Neuron (in vitro differentiated cells): Measurements from ENCODE around the gene TTC28.
"Not testable (repeated sequence)": the region's sequence is repeated elsewhere in the genome, so short reads cannot be mapped to it uniquely, and the experiment has no call there.

Experiments
- H2AFZ ChIP-seq: one replicate; pipeline ENCODE4 v1.6.1; 2013; ENCODE audit warnings: low read depth, mild to moderate bottlenecking, inconsistent platforms, low read length, moderate library complexity
- H3K27me3 ChIP-seq: one replicate; pipeline ENCODE4 v1.6.1; 2013; ENCODE audit warnings: low read length; ENCODE audit not compliant: insufficient read depth
- H3K36me3 ChIP-seq: one replicate; pipeline ENCODE4 v1.6.1; 2013; ENCODE audit warnings: low read length; ENCODE audit not compliant: insufficient read depth
- H3K4me1 ChIP-seq: one replicate; pipeline ENCODE4 v1.6.1; 2013; ENCODE audit warnings: low read length; ENCODE audit not compliant: insufficient read depth
- H3K4me3 ChIP-seq: 2 replicates; pipeline ENCODE4 v1.5.1; 2013; ENCODE audit warnings: mild to moderate bottlenecking, low read length, moderate library complexity
- H3K9me3 ChIP-seq: one replicate; pipeline ENCODE4 v1.6.1; 2013; ENCODE audit warnings: low read length

Gene TTC28

DNA sequence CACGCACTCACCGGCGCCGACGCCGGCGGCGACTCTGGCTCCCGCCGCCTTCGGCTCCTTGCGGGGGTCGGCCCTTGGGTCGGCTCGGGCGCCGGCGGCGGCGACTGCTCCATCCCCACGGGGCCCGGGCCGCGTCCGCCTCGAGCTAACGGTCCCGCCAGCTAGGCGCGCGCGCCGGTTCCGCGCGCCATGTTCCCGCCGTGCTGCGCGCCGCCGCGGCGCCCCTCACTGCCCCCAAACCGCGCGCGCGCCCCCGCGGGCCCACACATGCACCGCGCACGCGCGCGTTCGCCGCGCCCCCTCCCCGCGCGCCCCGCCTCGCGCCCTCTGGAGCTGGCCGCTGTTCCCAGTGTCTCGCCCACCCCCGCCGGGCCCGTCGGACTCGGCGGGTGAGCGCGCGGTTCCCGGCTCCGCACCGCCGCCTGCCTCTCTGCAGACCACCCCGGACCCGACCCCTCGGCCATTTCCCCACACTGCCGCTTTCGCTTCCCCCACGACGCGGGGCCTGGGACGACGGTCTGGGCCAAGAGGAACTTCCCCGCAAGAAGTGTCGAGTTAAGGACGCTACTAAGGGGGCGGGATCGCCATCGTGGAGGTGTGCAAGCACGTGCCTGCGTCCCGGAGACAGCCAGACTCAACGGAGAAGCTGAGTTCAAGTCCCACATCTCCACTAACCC, at the start of gene TTC28:
TSS of gene TTC28 (minus strand) at position 230 of the 677 bp plus-strand sequence. CDS start at position 113, 117 bp downstream.
- peak within 1 kb of the TSS; percentile 97 for H2AFZ ChIP-seq
- H3K9me3 ChIP-seq, H3K27me3 ChIP-seq, H3K4me1 ChIP-seq, H3K36me3 ChIP-seq: not testable (repeated sequence)
- H3K4me3 ChIP-seq = peak within 1 kb of the TSS; percentile 99

DNA sequence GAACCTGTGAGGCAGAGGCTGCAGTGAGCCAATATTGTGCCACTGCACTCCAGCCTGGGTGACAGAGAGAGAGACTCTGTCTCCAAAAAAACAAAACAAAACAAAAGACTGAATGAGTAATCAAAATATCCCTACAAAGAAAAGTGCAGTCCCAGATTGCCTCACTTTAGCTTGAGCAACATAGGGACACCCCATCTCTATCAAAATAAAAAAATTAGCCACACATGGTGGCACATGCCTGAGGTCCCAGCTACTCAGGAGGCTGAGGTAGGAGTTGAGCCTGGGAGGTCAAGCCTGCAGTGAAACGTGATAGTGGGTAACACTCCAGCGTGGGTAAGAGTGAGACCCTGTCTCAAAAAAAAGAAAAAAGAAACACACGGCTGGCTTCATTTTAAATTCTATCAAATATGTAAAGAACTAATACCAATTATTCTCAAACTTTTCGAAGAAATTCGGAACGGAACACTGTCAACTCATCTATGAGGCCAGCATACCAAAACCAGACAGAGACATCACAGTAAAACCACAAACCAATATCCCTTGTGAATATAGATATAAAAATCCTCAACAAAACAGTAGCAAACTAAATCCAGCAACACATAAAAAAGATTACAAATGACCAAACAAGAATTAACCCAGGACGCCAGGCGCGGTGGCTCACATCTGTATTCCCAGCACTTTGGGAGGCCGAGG, 49.1 kb upstream of the TTC28 start:
- H3K36me3 ChIP-seq = peaks cover 23% of the 10 kb centered on the region
- no peaks in the 10 kb centered on the region for H3K4me1 ChIP-seq
- H2AFZ ChIP-seq = no peak overlapping the region
- no peaks in the 10 kb centered on the region for H3K9me3 ChIP-seq
- H3K27me3 ChIP-seq = no peaks in the 10 kb centered on the region
- no peak overlapping the region for H3K4me3 ChIP-seq

DNA sequence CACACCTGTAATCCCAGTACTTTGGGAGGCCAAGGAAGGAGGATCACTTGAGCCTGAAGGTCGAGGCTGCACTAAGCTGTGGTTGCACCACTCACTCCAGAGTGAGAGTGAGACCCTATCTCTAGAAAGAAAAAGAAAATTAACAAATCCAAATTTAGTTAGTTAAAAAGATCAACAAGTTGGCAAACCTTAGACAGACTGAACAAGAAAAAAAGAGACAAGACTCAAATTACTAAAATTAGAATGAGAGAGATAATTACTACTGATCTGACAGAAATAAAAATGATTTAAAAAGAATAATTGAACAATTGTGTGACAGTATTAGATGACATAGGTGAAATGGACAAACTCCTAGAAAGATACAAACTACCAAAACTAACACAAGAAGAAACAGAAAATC, 48.4 kb upstream of the TTC28 start:
- H2AFZ ChIP-seq = no peak overlapping the region
- peaks cover 25% of the 10 kb centered on the region for H3K36me3 ChIP-seq
- H3K4me3 ChIP-seq = no peak overlapping the region
- H3K9me3 ChIP-seq = no peaks in the 10 kb centered on the region
- H3K4me1 ChIP-seq = no peaks in the 10 kb centered on the region
- H3K27me3 ChIP-seq = no peaks in the 10 kb centered on the region

DNA sequence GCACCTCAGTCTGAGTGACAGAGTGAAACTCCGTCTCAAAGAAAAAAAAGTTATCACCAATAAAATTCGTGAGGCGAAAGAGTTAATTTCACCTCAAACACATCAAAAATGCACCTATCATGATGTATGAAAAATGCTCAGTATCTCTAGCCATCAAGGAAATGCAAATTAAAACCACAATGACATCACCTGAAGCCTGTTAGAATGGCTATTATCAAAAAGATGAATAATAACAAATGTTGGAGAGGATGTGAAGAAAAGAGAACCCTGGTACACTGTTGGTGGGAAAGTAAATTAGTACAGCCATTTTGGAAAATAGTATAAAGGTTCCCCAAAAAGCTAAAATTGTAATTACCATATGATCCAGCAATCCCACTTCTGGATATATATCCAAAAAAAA, 38.4 kb upstream of the TTC28 start:
- Histone ChIP-seq H2AFZ (no peak overlapping the region), H3K27me3 (no peaks in the 10 kb centered on the region), H3K4me3 (no peak overlapping the region), H3K36me3 (peaks cover 21% of the 10 kb centered on the region), H3K4me1 (no peaks in the 10 kb centered on the region), H3K9me3 (no peaks in the 10 kb centered on the region)

DNA sequence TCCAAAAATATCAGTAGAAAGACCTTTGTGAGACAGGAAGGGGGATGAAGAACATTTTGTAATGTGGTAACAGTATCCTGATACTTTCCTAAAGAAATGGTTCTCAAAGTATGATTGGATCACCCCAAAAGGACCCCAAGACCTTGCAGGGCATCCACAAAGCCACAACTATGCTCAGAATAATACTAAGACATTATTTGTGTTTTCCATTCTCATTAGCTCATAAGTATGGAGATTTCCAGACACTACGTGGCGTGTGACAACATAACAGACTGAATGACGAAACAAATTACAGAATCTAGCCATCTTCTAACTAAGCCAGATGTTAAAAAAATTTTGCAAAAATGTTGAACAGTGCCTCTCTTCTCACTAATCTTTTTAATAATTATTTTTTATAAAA, 37.0 kb upstream of the TTC28 start:
- H3K4me1 ChIP-seq = no peaks in the 10 kb centered on the region
- H3K9me3 ChIP-seq = no peaks in the 10 kb centered on the region
- H3K36me3 ChIP-seq = peaks cover 21% of the 10 kb centered on the region
- no peak overlapping the region for H3K4me3 ChIP-seq
- no peak overlapping the region for H2AFZ ChIP-seq
- no peaks in the 10 kb centered on the region for H3K27me3 ChIP-seq

DNA sequence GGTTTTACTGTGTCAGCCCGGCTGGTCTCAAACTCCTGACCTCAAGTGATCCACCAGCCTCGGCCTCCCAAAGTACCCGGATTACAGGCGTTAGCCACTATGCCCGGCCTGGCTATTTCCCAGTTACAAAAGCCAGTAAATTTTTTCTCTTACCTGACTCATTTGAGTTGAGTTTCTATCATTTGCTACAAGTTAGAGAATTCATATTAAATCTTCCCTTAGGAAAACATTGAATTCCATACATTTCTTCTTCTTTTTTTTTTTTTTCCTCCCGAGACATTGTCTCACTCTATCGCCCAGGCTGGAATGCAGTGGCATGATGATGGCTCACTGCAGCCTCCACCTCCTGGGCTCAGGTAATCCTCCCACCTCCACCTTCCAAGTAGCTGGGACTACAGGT, 36.0 kb upstream of the TTC28 start:
- Histone ChIP-seq H3K36me3 (peaks cover 15% of the 10 kb centered on the region), H3K4me1 (no peaks in the 10 kb centered on the region), H3K27me3 (no peaks in the 10 kb centered on the region), H3K4me3 (no peak overlapping the region), H3K9me3 (no peaks in the 10 kb centered on the region), H2AFZ (no peak overlapping the region)

DNA sequence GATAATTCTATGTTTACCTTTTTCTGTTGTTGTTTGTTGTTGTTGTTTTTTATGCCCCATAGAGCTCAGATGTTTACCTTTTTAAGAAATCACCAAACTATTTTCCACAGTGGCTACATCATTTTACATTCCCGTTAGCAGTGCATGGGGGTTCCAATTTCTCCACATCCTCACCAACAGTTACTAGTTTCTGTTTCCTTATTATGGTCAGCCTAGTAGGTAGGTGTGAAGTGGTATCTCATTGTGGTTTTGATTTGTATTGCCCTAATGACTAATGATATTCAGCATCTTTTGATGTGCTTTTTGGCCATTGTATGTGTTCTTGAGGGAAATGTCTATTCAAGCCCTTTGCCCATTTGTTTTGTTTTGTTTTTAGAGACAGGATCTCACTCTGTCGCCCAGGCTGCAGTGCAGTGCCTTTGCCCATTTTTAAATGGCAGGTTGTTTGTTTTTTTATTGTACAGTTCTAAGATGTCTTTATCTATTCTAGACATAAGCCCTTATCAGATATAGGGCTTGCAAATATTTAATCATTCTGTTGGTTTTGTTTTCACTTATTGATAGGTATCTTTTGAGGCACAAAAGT, 34.5 kb upstream of the TTC28 start:
- no peaks in the 10 kb centered on the region for H3K4me1 ChIP-seq
- no peak overlapping the region for H3K4me3 ChIP-seq
- no peaks in the 10 kb centered on the region for H3K27me3 ChIP-seq
- H3K9me3 ChIP-seq = no peaks in the 10 kb centered on the region
- H2AFZ ChIP-seq = no peak overlapping the region
- H3K36me3 ChIP-seq = peaks cover 21% of the 10 kb centered on the region

DNA sequence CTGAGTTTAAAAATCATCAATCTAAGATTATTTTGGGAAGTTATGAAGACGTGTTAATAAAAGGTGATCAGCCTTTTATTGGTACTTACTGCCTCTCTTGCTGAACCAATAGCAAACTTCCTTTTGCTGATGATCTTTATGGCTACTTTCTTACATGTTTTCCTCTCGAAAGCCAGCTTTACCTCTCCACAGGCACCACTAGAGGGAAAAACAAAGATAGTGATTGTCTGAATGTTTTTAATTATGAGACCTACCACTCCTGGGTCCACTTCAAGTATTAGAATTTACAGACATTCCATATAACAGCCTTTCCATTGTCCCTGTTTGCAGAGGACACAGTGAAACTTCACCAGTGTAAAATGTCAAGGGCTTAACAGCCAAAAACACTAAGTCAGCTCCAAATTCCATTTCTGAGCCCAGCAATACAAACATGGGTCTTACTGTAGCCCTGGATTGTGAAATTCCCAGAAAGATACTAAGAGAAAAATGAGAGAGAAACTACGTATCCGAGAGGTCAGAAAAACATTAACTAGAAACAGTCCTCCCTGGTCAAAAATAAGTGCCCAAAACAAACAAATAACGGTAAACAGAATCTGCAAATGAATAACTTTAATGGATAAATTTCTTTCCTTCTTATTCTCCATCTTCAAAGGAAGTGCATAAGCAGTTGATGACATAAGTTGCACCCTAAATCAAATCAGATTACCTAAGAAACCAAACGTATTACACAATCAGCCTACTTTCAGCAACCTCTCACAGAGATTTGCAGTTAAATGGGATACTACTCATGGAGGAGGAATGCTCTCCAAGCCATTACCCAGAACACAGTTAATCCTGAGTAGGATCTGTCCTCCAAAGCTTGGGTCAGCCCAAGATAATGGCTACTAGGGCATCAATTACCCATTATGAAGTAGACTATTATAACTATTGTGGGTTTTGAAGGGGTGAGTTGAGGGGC, 32.5 kb upstream of the TTC28 start:
- Histone ChIP-seq H3K36me3 (peaks cover 23% of the 10 kb centered on the region), H3K4me1 (no peaks in the 10 kb centered on the region), H3K27me3 (no peaks in the 10 kb centered on the region), H2AFZ (no peak overlapping the region), H3K9me3 (no peaks in the 10 kb centered on the region), H3K4me3 (no peak overlapping the region)

DNA sequence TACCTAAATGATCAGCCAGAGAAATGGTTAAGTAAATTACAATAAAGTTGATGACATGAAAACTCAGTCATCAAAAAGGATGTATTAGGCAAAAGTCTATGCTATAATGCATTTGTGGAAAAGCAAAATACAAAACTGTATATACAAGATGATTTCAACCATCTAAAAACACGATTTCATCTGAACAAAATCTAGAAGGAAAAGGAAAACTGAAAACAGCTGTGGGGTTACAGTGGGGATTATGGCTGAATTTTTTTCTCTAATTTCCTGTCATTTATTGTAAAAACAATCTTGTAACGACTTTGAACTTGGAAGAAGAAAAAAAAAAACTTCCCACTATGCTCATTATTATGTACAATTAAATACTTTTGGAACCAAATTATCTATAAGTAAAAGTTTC, 31.7 kb upstream of the TTC28 start:
- no peak overlapping the region for H3K4me3 ChIP-seq
- peaks cover 27% of the 10 kb centered on the region for H3K36me3 ChIP-seq
- H3K9me3 ChIP-seq = no peaks in the 10 kb centered on the region
- H3K4me1 ChIP-seq = no peaks in the 10 kb centered on the region
- H3K27me3 ChIP-seq = no peaks in the 10 kb centered on the region
- H2AFZ ChIP-seq = no peak overlapping the region

DNA sequence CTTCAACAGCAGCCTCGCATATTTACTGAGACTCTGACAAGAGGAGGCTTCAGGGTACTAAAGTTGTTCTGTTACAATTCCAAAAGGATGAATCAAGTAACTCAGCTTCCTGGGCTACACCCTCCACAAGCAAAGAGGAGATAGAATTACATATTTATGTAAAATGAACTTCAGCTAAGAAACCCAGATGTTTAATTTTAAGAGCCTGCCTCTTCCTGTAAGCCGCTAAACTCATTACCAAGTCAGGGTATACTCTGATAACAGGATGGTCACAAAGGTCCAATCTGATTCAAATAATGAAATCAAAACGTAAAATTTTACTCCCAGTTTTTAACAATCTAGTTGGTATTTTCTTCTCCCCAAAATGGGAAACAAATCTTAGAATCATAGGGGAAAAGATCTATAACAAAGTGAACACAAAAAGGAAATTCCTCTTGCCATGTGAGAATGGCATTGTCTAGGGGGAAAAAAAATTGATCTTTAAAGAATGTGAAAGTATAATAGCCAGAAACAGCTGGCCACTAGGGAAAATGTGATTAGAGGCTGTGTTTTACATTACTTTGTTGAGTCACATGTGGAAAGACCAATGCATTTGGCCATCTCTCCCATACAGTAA, 31.0 kb upstream of the TTC28 start:
- Histone ChIP-seq H3K9me3 (no peaks in the 10 kb centered on the region), H3K36me3 (peaks cover 30% of the 10 kb centered on the region), H3K27me3 (no peaks in the 10 kb centered on the region), H3K4me1 (no peaks in the 10 kb centered on the region), H3K4me3 (no peak overlapping the region), H2AFZ (no peak overlapping the region)

DNA sequence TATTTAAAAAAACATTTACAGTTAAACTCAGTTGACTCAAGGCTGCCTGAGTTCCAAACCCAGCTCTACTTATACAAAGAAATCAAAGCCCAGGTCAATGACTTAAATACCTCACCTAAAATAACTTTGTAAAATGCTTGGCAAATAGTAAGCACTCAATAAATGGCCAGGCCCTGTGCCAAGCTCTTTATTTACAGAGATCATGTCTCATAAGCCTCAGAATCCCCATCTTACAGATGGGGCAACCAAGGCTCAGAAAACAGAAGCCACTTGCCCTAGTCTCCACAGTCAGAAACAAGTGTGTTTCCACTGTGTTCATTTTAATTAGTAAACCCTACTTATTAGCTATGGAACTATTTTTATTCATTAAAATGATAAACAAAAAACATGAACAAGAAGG, 30.5 kb upstream of the TTC28 start:
- H3K4me1 ChIP-seq = no peaks in the 10 kb centered on the region
- H3K27me3 ChIP-seq = no peaks in the 10 kb centered on the region
- no peak overlapping the region for H3K4me3 ChIP-seq
- H3K36me3 ChIP-seq = peaks cover 30% of the 10 kb centered on the region
- H3K9me3 ChIP-seq = no peaks in the 10 kb centered on the region
- no peak overlapping the region for H2AFZ ChIP-seq

DNA sequence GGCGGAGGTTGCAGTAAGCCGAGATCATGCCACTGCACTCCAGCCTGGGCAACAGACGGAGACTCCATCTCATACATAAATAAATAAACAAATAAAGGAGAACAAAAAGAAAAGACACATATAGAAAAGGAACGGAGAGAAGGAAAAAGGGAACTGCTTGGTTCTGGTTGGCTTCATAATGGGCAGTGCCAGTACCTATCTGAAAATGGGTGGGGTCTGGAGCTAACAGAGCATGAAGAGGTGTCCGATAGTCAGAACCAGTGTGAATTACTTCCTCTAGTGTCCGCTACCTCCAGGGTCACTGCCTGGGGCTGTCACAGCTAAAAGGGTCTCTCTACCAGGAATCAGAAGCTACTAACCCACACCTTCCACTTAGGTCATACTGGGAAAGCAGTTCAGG, 27.2 kb upstream of the TTC28 start:
- H3K4me3 ChIP-seq = no peak overlapping the region
- no peaks in the 10 kb centered on the region for H3K9me3 ChIP-seq
- no peak overlapping the region for H2AFZ ChIP-seq
- H3K4me1 ChIP-seq = no peaks in the 10 kb centered on the region
- H3K36me3 ChIP-seq = peaks cover 31% of the 10 kb centered on the region
- H3K27me3 ChIP-seq = no peaks in the 10 kb centered on the region
